ENCODE measurements around the gene COPS6. TPM values are rescaled to one million over a fixed set of nuclear protein-coding genes. Genes with fewer than 3 reads are reported as not detected.
A peak's percentile ranks its signal among the peaks of the same experiment; 100 is the strongest.

The COPS6 gene
- total RNA-seq: 10 to 100 TPM; 81.7 to 86.3 TPM

DNA sequence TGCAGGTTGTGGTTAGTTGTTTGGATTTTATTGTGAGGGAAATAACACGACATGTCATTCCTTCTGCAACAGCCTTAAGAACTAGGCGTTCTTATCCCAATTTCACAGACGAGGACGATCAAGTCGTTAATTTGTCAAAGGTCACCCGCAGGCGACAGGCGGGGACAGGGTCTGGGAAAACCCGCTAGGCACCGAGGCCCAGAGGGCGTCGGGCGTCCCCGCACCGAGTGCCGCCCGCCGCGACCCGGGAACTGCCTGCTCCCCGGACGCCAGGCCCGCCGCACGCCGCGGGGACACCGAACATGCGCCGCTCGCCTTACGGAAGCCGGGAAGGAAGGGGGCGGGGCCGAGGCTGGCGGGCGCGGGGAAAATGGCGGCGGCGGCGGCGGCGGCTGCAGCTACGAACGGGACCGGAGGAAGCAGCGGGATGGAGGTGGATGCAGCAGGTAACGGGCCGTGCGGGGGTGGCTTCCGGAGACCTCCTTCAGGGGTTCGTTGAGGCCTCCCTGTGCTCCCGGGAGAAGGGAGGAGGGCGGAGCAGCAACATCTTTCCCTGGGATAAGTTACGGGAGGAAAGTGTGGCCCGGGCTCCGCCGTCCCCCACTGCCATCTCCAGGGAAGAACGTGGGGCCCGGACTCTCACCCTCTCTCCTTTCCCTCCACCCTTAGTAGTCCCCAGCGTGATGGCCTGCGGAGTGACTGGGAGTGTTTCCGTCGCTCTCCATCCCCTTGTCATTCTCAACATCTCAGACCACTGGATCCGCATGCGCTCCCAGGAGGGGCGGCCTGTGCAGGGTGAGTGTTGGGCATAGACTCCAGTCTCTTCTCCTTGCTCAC, at the start of gene COPS6:
COPS6 (plus strand) TSS at position 349 of the 837 bp plus-strand sequence; CDS start at position 371, 22 bp downstream.
- Mint-ChIP-seq H3K4me3 (peak within 1 kb of the TSS; percentile 89), H3K27ac (peak within 1 kb of the TSS; percentile 83), H3K27me3 (no peaks in the 10 kb centered on the region), H3K4me1 (peaks cover 41% of the 10 kb centered on the region), H3K36me3 (ENCODE audit: low read depth) (peaks cover 44% of the 10 kb centered on the region), H3K9me3 (no peaks in the 10 kb centered on the region)
- peak; percentile 85 for DNase-seq
- ChIA-PET POLR2A (interaction anchor here (0.7 to 11.1 kb wide), 8 partner anchors 9 to 74 kb away, joined by 3 to 169 read pairs (median 4); partner anchors contain the start of genes AP4M1, MBLAC1, MCM7 and ZKSCAN1), CTCF (interaction anchor here (1.0 to 1.5 kb wide), 4 partner anchors 12 to 319 kb away, joined by 3 to 6 read pairs (median 4); partner anchors contain the start of genes AP4M1 and MCM7)

DNA sequence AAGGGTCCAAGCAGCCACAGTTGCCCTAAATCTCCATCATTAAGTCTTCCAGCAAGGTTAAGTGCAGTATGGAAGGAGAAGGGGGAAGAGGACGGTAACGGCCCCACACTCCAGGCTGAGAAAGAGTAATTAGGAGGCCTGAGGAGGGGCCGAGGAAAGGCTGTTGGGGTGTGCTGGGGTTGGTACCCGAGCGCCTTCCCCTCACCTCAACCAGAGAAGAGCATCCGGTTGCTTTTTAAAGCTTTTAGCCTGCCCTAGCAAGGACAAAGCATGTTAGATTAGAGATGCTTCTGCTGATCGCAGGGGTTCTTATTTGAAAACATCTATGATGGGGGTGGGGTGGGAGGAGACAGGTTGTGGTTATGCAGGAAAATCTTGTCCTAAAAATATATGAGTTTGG, 48.2 kb upstream of the COPS6 start:
- ChIA-PET POLR2A (no interaction called here), CTCF (interaction anchor here (0.7 kb wide), 1 partner anchor 45 kb away, joined by 3 read pairs; no protein-coding TSS in a partner anchor)
- Mint-ChIP-seq H3K4me3 (no peak overlapping the region), H3K36me3 (ENCODE audit: low read depth) (peaks cover 21% of the 10 kb centered on the region), H3K9me3 (no peaks in the 10 kb centered on the region), H3K4me1 (peaks cover 20% of the 10 kb centered on the region), H3K27me3 (no peaks in the 10 kb centered on the region), H3K27ac (no peak overlapping the region)
- no peak for DNase-seq

DNA sequence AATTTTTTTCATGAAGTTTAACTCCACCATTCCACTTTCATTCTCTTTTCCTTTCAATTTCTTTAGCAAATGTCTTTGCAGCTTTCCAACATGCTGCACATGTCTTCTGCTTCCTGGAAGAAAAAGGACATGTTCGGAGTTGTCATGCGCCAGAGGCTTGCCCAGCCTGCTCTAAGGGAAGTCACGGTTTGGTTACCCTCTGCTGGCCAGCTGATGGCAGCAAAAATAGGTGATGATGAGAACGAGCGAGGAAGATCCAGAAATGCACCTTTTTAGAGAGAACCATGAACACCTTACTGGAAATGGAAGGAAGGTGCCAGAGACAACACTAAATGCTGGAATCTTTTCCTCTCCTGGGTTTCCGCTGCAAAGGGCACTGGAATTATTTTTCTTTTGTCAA, 44.1 kb upstream of the COPS6 start:
- DNase-seq: no peak
- Mint-ChIP-seq H3K27ac (no peak overlapping the region), H3K4me3 (no peak overlapping the region), H3K27me3 (peaks cover 3% of the 10 kb centered on the region), H3K9me3 (no peaks in the 10 kb centered on the region), H3K4me1 (peaks cover 22% of the 10 kb centered on the region), H3K36me3 (ENCODE audit: low read depth) (no peaks in the 10 kb centered on the region)
- ChIA-PET CTCF (interaction anchor here (0.7 kb wide), 1 partner anchor 26 kb away, joined by 3 read pairs; no protein-coding TSS in a partner anchor), POLR2A (no interaction called here)

GRCh38 chr7:100048680-100049079, 40.1 kb upstream of the COPS6 start:
- Mint-ChIP-seq H3K36me3 (ENCODE audit: low read depth) (peaks cover 2% of the 10 kb centered on the region), H3K4me1 (peaks cover 19% of the 10 kb centered on the region)

DNA sequence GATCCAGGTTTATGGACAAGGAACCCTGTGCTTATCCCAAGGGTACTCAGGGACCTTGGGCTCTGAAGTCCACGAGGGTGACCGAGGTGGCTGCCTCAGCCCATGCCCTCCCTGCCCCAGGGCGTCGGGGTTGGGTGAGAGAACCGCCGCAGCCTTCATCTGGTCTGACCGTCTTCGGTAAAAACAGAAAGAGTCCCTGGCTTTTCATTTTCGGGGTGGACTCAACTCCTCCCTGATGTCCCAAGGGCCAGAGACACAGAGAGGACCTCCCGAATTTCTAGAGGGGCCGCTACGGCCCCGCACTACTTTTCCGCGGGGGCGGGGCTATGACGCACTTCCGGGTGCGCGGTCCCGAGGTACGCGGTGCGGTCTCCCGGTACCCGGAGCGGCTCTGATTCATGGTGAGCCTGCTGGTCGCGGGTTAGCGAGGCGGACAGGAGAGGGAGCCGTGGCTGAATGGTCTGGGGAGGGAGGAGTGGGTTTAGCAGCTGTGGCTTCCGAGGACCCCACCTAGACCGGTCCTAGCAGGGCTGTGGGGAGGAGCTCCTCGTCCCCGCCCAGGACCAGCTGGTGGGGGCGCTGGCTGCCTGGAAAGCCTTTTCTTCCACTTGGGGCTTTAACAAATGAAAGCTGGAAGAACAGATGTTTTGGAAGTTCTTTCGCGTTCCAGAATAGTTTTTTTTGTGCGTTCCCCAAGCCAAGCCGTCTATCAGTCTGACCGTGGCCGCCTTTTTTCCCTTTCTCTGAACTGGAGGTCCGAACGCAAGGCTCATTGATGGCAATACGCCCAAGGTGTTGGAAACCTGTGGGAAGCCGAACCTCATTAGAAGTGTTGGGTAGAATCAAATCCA, 39.1 kb upstream of the COPS6 start, which contains the start of gene ZSCAN21:
ZSCAN21 (plus strand) TSS at position 334 of the 851 bp plus-strand sequence. CDS start 7,233 bp downstream, outside the sequence.
- H3K9me3 Mint-ChIP-seq: no peaks in the 10 kb centered on the region
- peak within 1 kb of the TSS; percentile 80 for H3K27ac Mint-ChIP-seq
- DNase-seq: peak; percentile 81
- peaks cover 17% of the 10 kb centered on the region for H3K4me1 Mint-ChIP-seq
- peak within 1 kb of the TSS; percentile 85 for H3K4me3 Mint-ChIP-seq
- peaks cover 3% of the 10 kb centered on the region for H3K27me3 Mint-ChIP-seq
- CTCF ChIA-PET: interaction anchor here (0.5 to 4.3 kb wide), 9 partner anchors 21 to 578 kb away, joined by 3 to 17 read pairs (median 4); no protein-coding TSS in a partner anchor
- peaks cover 2% of the 10 kb centered on the region for H3K36me3 Mint-ChIP-seq (ENCODE audit: low read depth)
- POLR2A ChIA-PET: interaction anchor here (0.7 to 2.9 kb wide), 10 partner anchors 17 to 550 kb away, joined by 3 to 14 read pairs (median 4); partner anchors contain the start of genes AP4M1, MCM7, TRIM4 and ZKSCAN1

More at GRCh38 chr7:100048680-100049079, 40.1 kb upstream of the COPS6 start:
- Mint-ChIP-seq H3K27ac (peak overlapping the region; percentile 5), H3K27me3 (peaks cover 3% of the 10 kb centered on the region), H3K4me3 (peak overlapping the region; percentile 85), H3K9me3 (no peaks in the 10 kb centered on the region)
- POLR2A ChIA-PET: interaction anchor here (0.7 to 2.9 kb wide), 5 partner anchors 18 to 130 kb away, joined by 3 to 14 read pairs (median 4); partner anchors contain the start of genes AP4M1, MCM7 and TRIM4
- no peak for DNase-seq
- CTCF ChIA-PET: interaction anchor here (0.6 to 0.8 kb wide), 2 partner anchors 55 to 57 kb away, joined by 3 read pairs; no protein-coding TSS in a partner anchor

DNA sequence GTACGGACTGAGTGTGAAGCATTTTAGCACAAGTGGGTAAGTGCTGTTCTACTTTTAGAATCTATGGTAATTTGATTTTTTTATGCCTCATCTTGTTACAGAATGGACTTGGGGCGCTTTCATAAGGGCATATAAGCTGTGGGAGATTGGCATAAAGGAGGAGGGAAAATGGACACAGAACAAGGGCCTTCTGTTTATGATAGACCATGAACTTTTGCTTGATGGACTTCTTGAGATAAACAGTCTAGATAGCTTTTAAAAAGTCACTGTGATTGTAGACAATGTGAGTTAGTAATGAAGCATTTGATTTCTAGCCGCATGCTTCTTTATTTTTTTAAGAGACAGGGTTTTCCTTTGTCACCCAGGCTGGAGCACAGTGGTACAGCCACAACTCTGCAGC, 37.2 kb upstream of the COPS6 start:
- Mint-ChIP-seq H3K4me3 (peak overlapping the region; percentile 46), H3K27me3 (peaks cover under 1% of the 10 kb centered on the region), H3K36me3 (ENCODE audit: low read depth) (peaks cover 2% of the 10 kb centered on the region), H3K4me1 (peaks cover 15% of the 10 kb centered on the region), H3K9me3 (no peaks in the 10 kb centered on the region), H3K27ac (peak overlapping the region; percentile 29)
- DNase-seq: no peak
- ChIA-PET CTCF (interaction anchor here (0.6 to 4.3 kb wide), 6 partner anchors 35 to 72 kb away, joined by 3 to 26 read pairs (median 7); partner anchors contain the start of gene ZKSCAN1), POLR2A (interaction anchor here (0.7 kb wide), 1 partner anchor 36 kb away, joined by 3 read pairs; the partner anchor contains the start of gene ZKSCAN1)

- Mint-ChIP-seq H3K27me3 (no peaks in the 10 kb centered on the region), H3K9me3 (no peaks in the 10 kb centered on the region), H3K27ac (no peak overlapping the region), H3K36me3 (ENCODE audit: low read depth) (peaks cover 4% of the 10 kb centered on the region), H3K4me3 (no peak overlapping the region), H3K4me1 (peaks cover 15% of the 10 kb centered on the region)
- POLR2A ChIA-PET: interaction anchor here (1.0 to 1.3 kb wide), 2 partner anchors 59 to 376 kb away, joined by 3 read pairs; partner anchors contain the start of gene ZCWPW1
- CTCF ChIA-PET: interaction anchor here (0.6 to 4.3 kb wide), 11 partner anchors 31 to 243 kb away, joined by 3 to 26 read pairs (median 5); partner anchors contain the start of gene ZKSCAN1
- peak; percentile 31 for DNase-seq
These were observed 35.6 kb upstream of the COPS6 start for GRCh38 chr7:100053215-100053614.

DNA sequence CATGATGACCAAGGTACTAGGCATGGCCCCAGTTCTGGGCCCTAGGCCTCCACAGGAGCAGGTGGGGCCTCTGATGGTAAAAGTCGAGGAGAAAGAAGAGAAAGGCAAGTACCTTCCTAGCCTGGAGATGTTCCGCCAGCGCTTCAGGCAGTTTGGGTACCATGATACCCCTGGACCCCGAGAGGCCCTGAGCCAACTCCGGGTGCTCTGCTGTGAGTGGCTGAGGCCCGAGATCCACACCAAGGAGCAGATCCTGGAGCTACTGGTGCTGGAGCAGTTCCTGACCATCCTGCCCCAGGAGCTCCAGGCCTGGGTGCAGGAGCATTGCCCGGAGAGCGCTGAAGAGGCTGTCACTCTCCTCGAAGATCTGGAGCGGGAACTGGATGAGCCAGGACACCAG, 31.8 kb upstream of the COPS6 start:
- Mint-ChIP-seq H3K27me3 (no peaks in the 10 kb centered on the region), H3K9me3 (no peaks in the 10 kb centered on the region), H3K4me1 (no peaks in the 10 kb centered on the region), H3K27ac (no peak overlapping the region), H3K4me3 (no peak overlapping the region), H3K36me3 (ENCODE audit: low read depth) (peaks cover 22% of the 10 kb centered on the region)
- no peak for DNase-seq
- ChIA-PET POLR2A (no interaction called here), CTCF (no interaction called here)

- H3K9me3 Mint-ChIP-seq: no peaks in the 10 kb centered on the region
- no peaks in the 10 kb centered on the region for H3K4me1 Mint-ChIP-seq
- H3K36me3 Mint-ChIP-seq (ENCODE audit: low read depth): peaks cover 32% of the 10 kb centered on the region
- no peak overlapping the region for H3K4me3 Mint-ChIP-seq
- ChIA-PET CTCF (interaction anchor here (0.6 to 1.7 kb wide), 3 partner anchors 20 to 83 kb away, joined by 3 to 6 read pairs (median 5); partner anchors contain the start of gene AZGP1), POLR2A (interaction anchor here (1.1 kb wide), 1 partner anchor 12 kb away, joined by 3 read pairs; no protein-coding TSS in a partner anchor)
- H3K27ac Mint-ChIP-seq: no peak overlapping the region
- DNase-seq: no peak
- no peaks in the 10 kb centered on the region for H3K27me3 Mint-ChIP-seq
These were observed 29.5 kb upstream of the COPS6 start for GRCh38 chr7:100059251-100059739.

GRCh38 chr7:100061518-100062193, 27.1 kb upstream of the COPS6 start:
- Mint-ChIP-seq H3K4me1 (no peaks in the 10 kb centered on the region), H3K4me3 (no peak overlapping the region), H3K27me3 (no peaks in the 10 kb centered on the region), H3K27ac (no peak overlapping the region), H3K36me3 (ENCODE audit: low read depth) (peaks cover 42% of the 10 kb centered on the region), H3K9me3 (no peaks in the 10 kb centered on the region)
- DNase-seq: no peak
- ChIA-PET CTCF (no interaction called here), POLR2A (no interaction called here)

DNA sequence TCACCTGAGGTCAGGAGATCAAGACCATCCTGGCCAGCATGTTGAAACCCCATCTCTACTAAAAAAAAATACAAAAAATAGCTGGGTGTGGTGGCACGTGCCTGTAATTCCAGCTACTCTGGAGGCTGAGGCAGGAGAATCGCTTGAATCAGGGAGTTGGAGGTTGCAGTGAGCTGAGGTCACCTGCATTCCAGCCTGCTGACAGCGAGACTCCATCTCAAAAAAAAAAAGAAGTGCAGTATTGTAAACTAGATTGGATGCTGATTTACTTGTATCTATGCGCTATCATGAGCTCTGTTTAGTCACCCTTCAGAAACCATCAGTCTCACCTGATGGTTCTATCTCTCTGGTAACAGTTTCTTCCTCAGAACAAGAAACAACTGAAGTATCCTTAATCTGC, 25.4 kb upstream of the COPS6 start:
- POLR2A ChIA-PET: interaction anchor here (1.1 kb wide), 1 partner anchor 48 kb away, joined by 3 read pairs; the partner anchor contains the start of gene ZKSCAN1
- Mint-ChIP-seq H3K9me3 (peaks cover 3% of the 10 kb centered on the region), H3K27me3 (no peaks in the 10 kb centered on the region), H3K4me3 (no peak overlapping the region), H3K36me3 (ENCODE audit: low read depth) (peaks cover 51% of the 10 kb centered on the region), H3K27ac (no peak overlapping the region), H3K4me1 (no peaks in the 10 kb centered on the region)
- CTCF ChIA-PET: interaction anchor here (1.1 kb wide), 1 partner anchor 73 kb away, joined by 5 read pairs; no protein-coding TSS in a partner anchor
- DNase-seq: no peak

Measured in activated CD4-positive, alpha-beta memory T cell treated with anti-CD3 and anti-CD28 coated beads, Interleukin-2, amount 10 ng/mL, durations not matched to agents 7 days and 5 days (primary cell).